Renal pelvis (tissue), 12 donors: ENCODE data around the gene ATE1. TPM values are rescaled to one million over a fixed set of nuclear protein-coding genes. Genes with fewer than 3 reads are reported as not detected.
A peak's percentile ranks its signal among the peaks of the same experiment; 100 is the strongest.
"Not testable (repeated sequence)": the region's sequence is repeated elsewhere in the genome, so short reads cannot be mapped to it uniquely, and the experiment has no call there.

Experiments used
- DNase-seq: peaks from one replicate; pipeline ENCODE4 v3.0.0-alpha.2; 2013
- long read RNA-seq, 16 experiments: transcript quantifications; one replicate each; lab custom pipeline, GENCODE V29; 2026
- polyA plus RNA-seq, 3 donors: library from polyadenylated mRNA; unstranded; fragments of 120-200 nt; gene quantifications; one replicate each; pipeline ENCODE4 v1.2.1, GENCODE V29; 2013; ENCODE audit not compliant: insufficient read length in 3 of 3

ATE1 gene
- 10 to 100 TPM; 35.6 to 41.6 (median 36.7) TPM for polyA plus RNA-seq
- long read RNA-seq, donor 1, full-length matches to known transcripts = 3 of 3 reads
- long read RNA-seq, donor 1, partial matches to known transcripts = 0 of 3 reads
- long read RNA-seq, donor 1, other reads (novel, unspliced or antisense) = 0 of 3 reads
- long read RNA-seq, donor 2, full-length matches to known transcripts = 5 of 5 reads
- long read RNA-seq, donor 2, partial matches to known transcripts = 0 of 5 reads
- long read RNA-seq, donor 2, other reads (novel, unspliced or antisense) = 0 of 5 reads
- long read RNA-seq, donor 3, full-length matches to known transcripts = 4 of 4 reads
- long read RNA-seq, donor 3, partial matches to known transcripts = 0 of 4 reads
- long read RNA-seq, donor 3, other reads (novel, unspliced or antisense) = 0 of 4 reads
- long read RNA-seq, donor 4, full-length matches to known transcripts = 4 of 18 reads
- long read RNA-seq, donor 4, partial matches to known transcripts = 14 of 18 reads
- long read RNA-seq, donor 4, other reads (novel, unspliced or antisense) = 0 of 18 reads
- long read RNA-seq, donor 5, full-length matches to known transcripts = 3 of 3 reads
- long read RNA-seq, donor 5, partial matches to known transcripts = 0 of 3 reads
- long read RNA-seq, donor 5, other reads (novel, unspliced or antisense) = 0 of 3 reads
- long read RNA-seq, donor 6, full-length matches to known transcripts = 6 of 6 reads
- long read RNA-seq, donor 6, partial matches to known transcripts = 0 of 6 reads
- long read RNA-seq, donor 6, other reads (novel, unspliced or antisense) = 0 of 6 reads
- long read RNA-seq, donor 7, full-length matches to known transcripts = 5 of 28 reads
- long read RNA-seq, donor 7, partial matches to known transcripts = 23 of 28 reads
- long read RNA-seq, donor 7, other reads (novel, unspliced or antisense) = 0 of 28 reads
- long read RNA-seq, donor 8 = 0 reads
- long read RNA-seq, donor 9, full-length matches to known transcripts = 9 of 9 reads
- long read RNA-seq, donor 9, partial matches to known transcripts = 0 of 9 reads
- long read RNA-seq, donor 9, other reads (novel, unspliced or antisense) = 0 of 9 reads
- long read RNA-seq, donor 10, full-length matches to known transcripts = 6 of 41 reads
- long read RNA-seq, donor 10, partial matches to known transcripts = 35 of 41 reads
- long read RNA-seq, donor 10, other reads (novel, unspliced or antisense) = 0 of 41 reads
- long read RNA-seq, donor 11, full-length matches to known transcripts = 4 of 11 reads
- long read RNA-seq, donor 11, partial matches to known transcripts = 7 of 11 reads
- long read RNA-seq, donor 11, other reads (novel, unspliced or antisense) = 0 of 11 reads
- long read RNA-seq, donor 12, full-length matches to known transcripts = 7 of 16 reads
- long read RNA-seq, donor 12, partial matches to known transcripts = 9 of 16 reads
- long read RNA-seq, donor 12, other reads (novel, unspliced or antisense) = 0 of 16 reads
- long read RNA-seq, donor 13, full-length matches to known transcripts = 1 of 1 reads
- long read RNA-seq, donor 13, partial matches to known transcripts = 0 of 1 reads
- long read RNA-seq, donor 13, other reads (novel, unspliced or antisense) = 0 of 1 reads
- long read RNA-seq, donor 14 = 0 reads
- long read RNA-seq, donor 15, full-length matches to known transcripts = 9 of 17 reads
- long read RNA-seq, donor 15, partial matches to known transcripts = 8 of 17 reads
- long read RNA-seq, donor 15, other reads (novel, unspliced or antisense) = 0 of 17 reads
- long read RNA-seq, donor 16, full-length matches to known transcripts = 5 of 10 reads
- long read RNA-seq, donor 16, partial matches to known transcripts = 5 of 10 reads
- long read RNA-seq, donor 16, other reads (novel, unspliced or antisense) = 0 of 10 reads

DNA sequence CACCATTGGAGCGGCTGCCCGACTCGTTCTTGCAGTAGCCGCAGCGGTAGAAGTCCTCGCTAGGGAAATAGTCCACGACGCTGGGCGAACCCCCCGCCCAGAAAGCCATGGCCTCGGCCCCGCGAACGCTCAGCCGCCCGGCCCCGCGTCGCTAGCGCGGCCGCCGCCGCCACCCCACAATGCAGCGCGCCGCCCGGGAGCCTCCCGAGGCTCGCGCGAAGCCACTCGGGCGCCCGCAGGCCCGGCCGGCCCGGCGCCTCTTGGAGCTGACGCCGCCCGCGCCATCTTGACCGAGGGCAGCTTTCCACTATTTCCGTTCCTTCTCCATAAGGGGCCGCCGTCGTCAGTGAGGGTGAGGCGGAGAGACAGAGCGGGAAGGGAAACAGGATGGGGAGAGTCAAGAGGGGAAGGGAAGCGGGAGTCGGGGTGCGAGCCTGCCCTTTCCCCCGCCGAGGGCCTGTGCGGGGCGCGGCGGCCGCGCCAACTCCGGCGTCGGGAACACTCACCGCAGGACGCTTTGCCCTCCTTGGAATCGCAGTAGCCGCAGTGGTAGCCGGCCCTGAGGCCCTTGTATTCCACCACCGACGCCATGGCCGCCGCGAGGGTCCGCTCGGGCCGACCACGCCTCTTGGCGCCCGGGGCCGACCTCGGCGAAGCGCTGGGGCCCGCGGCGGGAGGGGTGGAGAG is at the start of gene ATE1:
Gene ATE1, minus strand, starts transcription at position 191 of the 687 bp plus-strand sequence. Its CDS starts 82 bp downstream, at position 109.
- peak; percentile 93 for DNase-seq

GRCh38 chr10:121976607-121977006 is 48.8 kb upstream of the ATE1 start:
- no peak for DNase-seq

GRCh38 chr10:121975295-121976086 is 47.7 kb upstream of the ATE1 start:
- no peak for DNase-seq

GRCh38 chr10:121974535-121975294 is 46.9 kb upstream of the ATE1 start, which contains the start of gene NSMCE4A:
TSS of gene NSMCE4A (minus strand) at chr10:121975217. CDS start at chr10:121975165, 52 bp downstream.
- peak; percentile 72 for DNase-seq

GRCh38 chr10:121974019-121974534 is 46.2 kb upstream of the ATE1 start:
- no peak for DNase-seq

- not testable (repeated sequence) for DNase-seq
Observed at GRCh38 chr10:121969086-121969485, 41.3 kb upstream of the ATE1 start.

DNA sequence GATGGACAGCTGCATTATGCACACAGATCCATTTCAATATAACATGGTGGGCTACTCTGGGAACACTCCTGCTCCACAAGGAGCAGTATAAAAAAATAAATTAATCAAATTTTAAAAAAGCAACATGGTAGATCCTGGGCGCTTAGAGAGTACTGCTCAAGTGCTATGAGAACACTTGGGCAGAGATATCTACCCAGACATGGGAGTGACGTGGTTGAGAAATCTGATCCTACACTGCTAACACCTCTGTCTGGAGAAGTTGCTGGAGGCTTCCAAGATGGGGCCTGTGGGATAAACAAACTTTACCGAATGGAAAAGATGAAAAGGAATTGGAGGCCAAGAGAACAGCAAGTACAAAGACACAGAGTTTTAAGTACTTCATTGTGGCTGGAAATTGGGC is 38.2 kb upstream of the ATE1 start:
- DNase-seq = no peak

- no peak for DNase-seq
Observed at GRCh38 chr10:121961456-121961855, 33.6 kb upstream of the ATE1 start.

- DNase-seq = no peak
Observed at GRCh38 chr10:121959671-121960070, 31.8 kb upstream of the ATE1 start.

- peak; percentile 77 for DNase-seq
Observed at GRCh38 chr10:121956111-121957061, 28.6 kb upstream of the ATE1 start.

DNA sequence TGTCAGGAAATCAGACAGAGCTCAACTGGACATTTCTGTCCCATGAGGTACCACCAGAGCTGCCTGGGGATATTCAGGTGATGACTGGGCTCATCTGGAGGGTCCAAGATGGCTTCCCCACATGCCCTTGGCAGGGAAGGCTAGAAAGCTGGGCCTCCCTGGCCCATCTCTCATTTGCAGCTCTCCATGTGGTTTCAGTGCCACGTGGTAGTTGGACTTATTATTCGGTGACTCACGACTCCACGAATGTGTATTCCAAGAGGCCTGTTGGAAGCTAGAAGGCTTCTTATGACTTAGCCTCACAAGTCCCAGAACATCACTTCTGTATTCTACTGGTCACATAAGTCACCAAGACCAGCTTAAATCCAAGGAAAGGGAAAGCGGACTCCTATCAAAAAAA is 24.4 kb upstream of the ATE1 start:
- DNase-seq = no peak

DNA sequence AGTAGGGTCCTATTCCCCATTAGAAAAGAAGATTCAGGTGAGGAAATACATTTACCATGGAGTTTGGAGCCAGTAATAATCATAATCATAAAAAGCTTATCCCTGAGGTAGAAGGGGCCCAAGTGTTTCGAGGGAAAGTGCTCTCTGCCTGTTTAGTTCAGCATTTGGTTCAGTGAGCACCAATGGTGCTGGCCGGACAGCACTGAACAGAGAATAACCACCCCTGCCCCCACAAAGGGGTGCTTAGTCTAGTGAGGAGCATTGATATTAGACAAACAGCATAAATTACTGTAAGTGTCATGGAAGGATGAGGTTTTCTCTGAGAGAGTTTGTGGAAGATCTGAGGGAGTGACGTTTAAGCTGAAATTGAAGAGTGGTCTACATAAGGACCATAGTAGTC is 21.6 kb upstream of the ATE1 start:
- DNase-seq = no peak

DNA sequence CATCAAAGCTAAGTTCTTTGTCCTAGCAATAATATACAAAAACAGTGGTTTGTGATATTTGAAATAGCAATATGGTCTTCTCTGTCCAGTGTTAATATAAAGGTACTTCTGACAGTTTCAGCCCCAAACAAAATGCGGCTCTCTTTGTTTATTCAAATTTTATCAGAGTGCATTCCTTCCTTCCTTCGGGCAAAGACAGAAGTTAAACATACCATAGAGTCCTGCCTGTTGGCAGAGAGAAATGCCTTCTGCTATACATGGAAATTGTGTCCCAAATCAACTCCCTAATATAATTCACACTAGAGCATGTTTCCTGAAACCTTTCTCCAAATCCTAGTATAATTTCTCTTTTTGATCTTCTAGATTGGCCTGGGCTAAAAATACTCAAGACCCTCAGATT is 21.2 kb upstream of the ATE1 start:
- DNase-seq = no peak

- DNase-seq = no peak
Observed at GRCh38 chr10:121947343-121948330, 19.8 kb upstream of the ATE1 start.

DNA sequence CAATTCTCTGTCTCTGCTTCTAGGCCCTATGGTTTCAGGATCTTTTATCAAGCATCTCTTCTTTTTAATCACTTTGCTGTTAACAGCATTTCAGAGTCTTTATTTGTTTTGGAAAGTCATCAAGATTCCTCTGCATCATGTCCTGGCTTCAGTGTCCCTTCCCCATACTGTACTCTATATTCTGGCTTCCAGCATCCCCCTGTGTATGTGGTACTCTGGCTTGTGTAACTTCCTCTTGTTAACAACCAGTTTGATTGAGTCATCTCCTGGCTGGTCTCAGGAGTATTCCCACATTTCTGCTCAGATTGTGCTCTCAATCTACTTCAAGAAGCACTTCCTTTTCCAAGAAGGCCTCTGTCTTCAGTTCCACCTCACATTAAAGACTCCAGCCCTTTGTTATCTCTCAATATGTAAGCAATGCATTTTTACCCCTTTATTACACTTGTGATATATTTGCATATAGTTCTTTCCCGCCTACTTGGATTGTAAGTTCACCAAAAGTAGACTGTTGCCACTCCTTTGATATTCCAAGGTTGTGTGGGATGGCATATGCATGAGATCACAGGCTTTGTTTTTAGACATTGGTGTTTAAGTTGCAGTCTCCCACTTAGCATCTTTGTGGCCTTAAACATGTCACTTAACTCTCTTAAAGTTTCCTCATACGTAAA is 15.1 kb upstream of the ATE1 start:
- DNase-seq = no peak
